ENCODE data around the gene WDR72. TPM values are rescaled to one million over a fixed set of nuclear protein-coding genes. Genes with fewer than 3 reads are reported as not detected.
A peak's percentile ranks its signal among the peaks of the same experiment; 100 is the strongest.

Gene WDR72
- polyA plus RNA-seq, 1 donor from 2014 or later = 0.05 TPM

DNA sequence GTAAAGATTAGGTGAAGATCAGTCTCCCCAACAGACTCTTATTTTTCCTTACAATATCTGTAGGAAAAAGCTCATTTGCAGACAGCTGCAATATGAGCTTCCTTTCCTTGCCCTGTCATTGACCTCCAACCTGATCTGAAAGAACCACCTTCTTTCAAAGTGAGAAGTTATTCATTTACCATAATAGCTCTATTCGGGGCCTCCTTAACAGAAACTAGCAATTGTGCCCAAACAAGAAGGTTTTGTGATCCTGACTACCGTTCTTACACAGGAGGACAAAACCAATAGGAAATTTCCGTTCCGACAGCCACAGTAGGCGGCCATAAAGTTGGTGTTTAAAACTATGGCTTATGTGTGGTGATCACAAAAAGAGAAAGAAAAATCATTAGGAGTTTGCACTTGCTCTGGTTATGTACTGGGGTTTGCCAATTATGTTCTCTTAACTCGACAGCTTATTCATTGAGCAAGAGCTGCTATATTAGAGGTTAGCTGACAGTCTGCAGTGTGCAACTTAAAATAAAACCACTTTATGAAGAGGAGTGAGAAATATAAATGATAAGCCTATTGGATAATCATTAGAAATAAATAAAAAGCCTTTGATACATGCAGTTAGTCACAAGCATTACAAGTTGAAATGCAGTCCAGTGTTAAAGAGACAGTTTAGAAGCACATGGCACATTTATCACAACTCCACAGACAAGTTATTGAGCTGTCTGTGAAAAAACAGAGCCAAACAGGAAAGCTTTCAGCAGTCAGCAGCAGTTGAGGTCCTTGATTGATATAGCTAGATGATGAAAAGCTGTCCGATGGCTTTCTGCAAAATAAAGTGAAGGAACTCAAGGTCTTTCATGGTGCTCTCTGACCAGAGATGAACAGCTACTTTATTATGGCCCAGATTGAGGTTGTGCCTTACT is 199.8 kb downstream of the WDR72 start:
- Histone ChIP-seq H4K20me1 (ENCODE audit: insufficient read depth) (no peaks in the 10 kb centered on the region), H3K9me3 (ENCODE audit: low read length) (no peaks in the 10 kb centered on the region), H3K9me2 (ENCODE audit: insufficient read depth, low read length) (no peaks in the 10 kb centered on the region), H3K36me3 (ENCODE audit: insufficient read depth, low read length) (no peaks in the 10 kb centered on the region), H3K4me3 (ENCODE audit: low read length) (no peak overlapping the region), H2AFZ (ENCODE audit: low read depth, low read length) (no peak overlapping the region), H3K4me2 (ENCODE audit: low read length) (peak overlapping the region; percentile 18), H3K27me3 (ENCODE audit: insufficient read depth, low read depth, low read length) (no peaks in the 10 kb centered on the region), H3K27ac (ENCODE audit: low read length) (no peak overlapping the region), H3F3A (ENCODE audit: insufficient read depth, low read length, poor library complexity, severe bottlenecking) (peaks cover 3% of the 10 kb centered on the region), H3K9ac (ENCODE audit: low read length) (no peak overlapping the region), H3K79me2 (replicated peaks; ENCODE audit: insufficient read depth, low read length) (no peaks in the 10 kb centered on the region)
- TF ChIP-seq POLR2AphosphoS5 (IDR thresholded peaks at IDR 0.05) (no peak), EP300 (conservative IDR thresholded peaks at IDR 0.05; ENCODE audit: poor library complexity, severe bottlenecking) (no peak)
- TF ChIP-seq, protein P1, sequence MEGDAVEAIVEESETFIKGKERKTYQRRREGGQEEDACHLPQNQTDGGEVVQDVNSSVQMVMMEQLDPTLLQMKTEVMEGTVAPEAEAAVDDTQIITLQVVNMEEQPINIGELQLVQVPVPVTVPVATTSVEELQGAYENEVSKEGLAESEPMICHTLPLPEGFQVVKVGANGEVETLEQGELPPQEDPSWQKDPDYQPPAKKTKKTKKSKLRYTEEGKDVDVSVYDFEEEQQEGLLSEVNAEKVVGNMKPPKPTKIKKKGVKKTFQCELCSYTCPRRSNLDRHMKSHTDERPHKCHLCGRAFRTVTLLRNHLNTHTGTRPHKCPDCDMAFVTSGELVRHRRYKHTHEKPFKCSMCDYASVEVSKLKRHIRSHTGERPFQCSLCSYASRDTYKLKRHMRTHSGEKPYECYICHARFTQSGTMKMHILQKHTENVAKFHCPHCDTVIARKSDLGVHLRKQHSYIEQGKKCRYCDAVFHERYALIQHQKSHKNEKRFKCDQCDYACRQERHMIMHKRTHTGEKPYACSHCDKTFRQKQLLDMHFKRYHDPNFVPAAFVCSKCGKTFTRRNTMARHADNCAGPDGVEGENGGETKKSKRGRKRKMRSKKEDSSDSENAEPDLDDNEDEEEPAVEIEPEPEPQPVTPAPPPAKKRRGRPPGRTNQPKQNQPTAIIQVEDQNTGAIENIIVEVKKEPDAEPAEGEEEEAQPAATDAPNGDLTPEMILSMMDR (IDR thresholded peaks at IDR 0.05; ENCODE audit: poor library complexity, severe bottlenecking) = no peak
- TF ChIP-seq, protein P2, sequence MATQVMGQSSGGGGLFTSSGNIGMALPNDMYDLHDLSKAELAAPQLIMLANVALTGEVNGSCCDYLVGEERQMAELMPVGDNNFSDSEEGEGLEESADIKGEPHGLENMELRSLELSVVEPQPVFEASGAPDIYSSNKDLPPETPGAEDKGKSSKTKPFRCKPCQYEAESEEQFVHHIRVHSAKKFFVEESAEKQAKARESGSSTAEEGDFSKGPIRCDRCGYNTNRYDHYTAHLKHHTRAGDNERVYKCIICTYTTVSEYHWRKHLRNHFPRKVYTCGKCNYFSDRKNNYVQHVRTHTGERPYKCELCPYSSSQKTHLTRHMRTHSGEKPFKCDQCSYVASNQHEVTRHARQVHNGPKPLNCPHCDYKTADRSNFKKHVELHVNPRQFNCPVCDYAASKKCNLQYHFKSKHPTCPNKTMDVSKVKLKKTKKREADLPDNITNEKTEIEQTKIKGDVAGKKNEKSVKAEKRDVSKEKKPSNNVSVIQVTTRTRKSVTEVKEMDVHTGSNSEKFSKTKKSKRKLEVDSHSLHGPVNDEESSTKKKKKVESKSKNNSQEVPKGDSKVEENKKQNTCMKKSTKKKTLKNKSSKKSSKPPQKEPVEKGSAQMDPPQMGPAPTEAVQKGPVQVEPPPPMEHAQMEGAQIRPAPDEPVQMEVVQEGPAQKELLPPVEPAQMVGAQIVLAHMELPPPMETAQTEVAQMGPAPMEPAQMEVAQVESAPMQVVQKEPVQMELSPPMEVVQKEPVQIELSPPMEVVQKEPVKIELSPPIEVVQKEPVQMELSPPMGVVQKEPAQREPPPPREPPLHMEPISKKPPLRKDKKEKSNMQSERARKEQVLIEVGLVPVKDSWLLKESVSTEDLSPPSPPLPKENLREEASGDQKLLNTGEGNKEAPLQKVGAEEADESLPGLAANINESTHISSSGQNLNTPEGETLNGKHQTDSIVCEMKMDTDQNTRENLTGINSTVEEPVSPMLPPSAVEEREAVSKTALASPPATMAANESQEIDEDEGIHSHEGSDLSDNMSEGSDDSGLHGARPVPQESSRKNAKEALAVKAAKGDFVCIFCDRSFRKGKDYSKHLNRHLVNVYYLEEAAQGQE (IDR thresholded peaks at IDR 0.05; ENCODE audit: borderline replicate concordance) = no peak

DNA sequence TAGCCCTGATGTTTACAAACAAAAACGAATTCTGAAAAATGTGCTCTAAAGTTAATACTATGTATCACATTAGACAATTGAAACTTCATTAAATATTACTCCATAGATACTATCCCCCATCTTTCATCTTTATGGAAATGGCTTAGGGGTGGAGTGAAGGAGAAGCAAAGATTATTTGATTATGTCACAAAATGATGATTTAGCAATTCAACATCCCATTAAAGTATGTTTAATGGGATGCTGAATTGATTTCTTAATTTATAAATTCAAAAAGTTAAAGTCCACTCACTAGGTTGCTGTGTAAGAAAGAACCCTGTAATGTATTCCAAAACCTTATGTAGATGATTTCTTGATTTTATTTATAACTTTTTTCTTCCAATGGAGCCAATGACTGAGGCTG is 201.1 kb downstream of the WDR72 start:
- Histone ChIP-seq H3K79me2 (replicated peaks; ENCODE audit: insufficient read depth, low read length) (no peaks in the 10 kb centered on the region), H2AFZ (ENCODE audit: low read depth, low read length) (no peak overlapping the region), H3K4me3 (ENCODE audit: low read length) (no peak overlapping the region), H3K9me3 (ENCODE audit: low read length) (no peaks in the 10 kb centered on the region), H3K36me3 (ENCODE audit: insufficient read depth, low read length) (no peaks in the 10 kb centered on the region), H3K9me2 (ENCODE audit: insufficient read depth, low read length) (no peaks in the 10 kb centered on the region), H3K27me3 (ENCODE audit: insufficient read depth, low read depth, low read length) (no peaks in the 10 kb centered on the region), H4K20me1 (ENCODE audit: insufficient read depth) (no peaks in the 10 kb centered on the region), H3K27ac (ENCODE audit: low read length) (no peak overlapping the region), H3K9ac (ENCODE audit: low read length) (no peak overlapping the region), H3K4me2 (ENCODE audit: low read length) (no peak overlapping the region), H3F3A (ENCODE audit: insufficient read depth, low read length, poor library complexity, severe bottlenecking) (peaks cover 3% of the 10 kb centered on the region)
- TF ChIP-seq POLR2AphosphoS5 (IDR thresholded peaks at IDR 0.05) (no peak), EP300 (conservative IDR thresholded peaks at IDR 0.05; ENCODE audit: poor library complexity, severe bottlenecking) (no peak), EZH2 (IDR thresholded peaks at IDR 0.05; ENCODE audit: borderline replicate concordance, insufficient read depth, low read length, poor library complexity, severe bottlenecking) (no peak), MXI1 (conservative IDR thresholded peaks at IDR 0.05; ENCODE audit: poor library complexity, severe bottlenecking) (no peak), RAD21 (conservative IDR thresholded peaks at IDR 0.05) (no peak), TAF1 (IDR thresholded peaks at IDR 0.05; ENCODE audit: low read depth) (no peak), SMC3 (conservative IDR thresholded peaks at IDR 0.05; ENCODE audit: poor library complexity) (no peak)
- TF ChIP-seq, protein P2 (IDR thresholded peaks at IDR 0.05; ENCODE audit: borderline replicate concordance) = no peak
- TF ChIP-seq, protein P1 (IDR thresholded peaks at IDR 0.05; ENCODE audit: poor library complexity, severe bottlenecking) = no peak

Measured in neural cell (in vitro differentiated cells).